ENCODE data around the gene TMEM143.
"Not testable (repeated sequence)": the region's sequence is repeated elsewhere in the genome, so short reads cannot be mapped to it uniquely, and the experiment has no call there.

TMEM143 gene

DNA sequence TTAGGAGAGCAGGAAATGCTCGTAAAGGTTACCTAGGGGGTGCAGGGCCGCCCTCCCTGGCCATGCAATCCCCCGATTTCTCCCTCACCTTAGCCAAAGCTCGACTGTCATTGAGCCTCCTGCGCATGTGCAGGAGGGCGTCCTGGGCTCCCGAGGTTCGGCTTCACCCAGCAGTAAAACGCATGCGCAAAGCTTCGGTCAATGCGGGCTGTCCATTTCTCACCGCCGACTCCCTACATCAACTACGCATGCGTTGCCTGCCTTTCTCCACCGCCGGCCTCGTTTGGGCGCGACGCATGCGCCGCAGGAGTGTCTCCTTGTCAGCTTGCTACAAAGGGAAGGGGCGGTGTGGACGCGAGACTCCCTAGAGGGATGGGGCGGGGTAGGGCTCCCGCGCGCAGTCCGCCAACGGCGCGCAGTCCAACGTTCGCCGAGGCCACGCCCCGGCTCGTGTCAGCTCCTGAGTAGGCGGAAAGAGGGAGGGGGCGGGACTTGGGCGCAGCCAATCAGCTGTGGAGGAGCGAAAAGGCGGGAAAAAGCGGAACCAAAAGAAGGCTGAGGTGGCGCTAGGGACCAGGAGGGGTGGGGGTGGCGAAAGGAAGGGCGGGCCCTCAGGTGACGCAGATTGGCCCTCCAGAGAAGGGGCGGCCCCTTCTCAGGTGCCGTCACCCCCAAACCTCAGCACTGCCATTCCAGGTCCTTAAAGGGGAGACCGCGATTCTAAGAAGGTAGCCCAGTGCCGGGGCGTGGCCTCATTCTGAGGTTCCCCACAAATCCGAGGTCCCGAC lies at the start of gene TMEM143, which contains the start of gene SYNGR4:
TSS of gene TMEM143 (minus strand) at position 131 of the 788 bp plus-strand sequence. CDS start at position 111, 20 bp downstream.
TSS of gene SYNGR4 (plus strand) at position 558 of the 788 bp plus-strand sequence. CDS start 1,476 bp downstream, outside the sequence.
- DNase-seq = peak; percentile 97

DNA sequence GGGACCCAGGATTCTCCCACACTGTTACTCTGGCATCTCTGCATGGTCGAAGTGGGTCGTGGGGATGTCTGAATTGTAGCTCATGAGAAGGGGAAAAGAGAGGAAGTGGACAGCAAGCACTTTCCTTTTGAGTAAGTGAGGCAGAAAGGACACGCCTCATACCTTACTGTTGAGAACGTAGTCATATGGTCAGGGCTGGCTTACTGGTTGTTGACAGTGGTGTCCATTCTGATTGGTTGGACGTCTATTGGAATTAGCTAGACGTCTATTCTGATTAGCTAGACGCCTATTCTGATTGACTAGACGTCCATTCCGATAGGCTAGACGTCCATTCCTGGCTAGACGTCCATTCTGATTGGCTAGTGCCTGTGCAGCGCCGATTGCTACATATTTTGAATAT lies 42.1 kb upstream of the TMEM143 start:
- no peak for DNase-seq

DNA sequence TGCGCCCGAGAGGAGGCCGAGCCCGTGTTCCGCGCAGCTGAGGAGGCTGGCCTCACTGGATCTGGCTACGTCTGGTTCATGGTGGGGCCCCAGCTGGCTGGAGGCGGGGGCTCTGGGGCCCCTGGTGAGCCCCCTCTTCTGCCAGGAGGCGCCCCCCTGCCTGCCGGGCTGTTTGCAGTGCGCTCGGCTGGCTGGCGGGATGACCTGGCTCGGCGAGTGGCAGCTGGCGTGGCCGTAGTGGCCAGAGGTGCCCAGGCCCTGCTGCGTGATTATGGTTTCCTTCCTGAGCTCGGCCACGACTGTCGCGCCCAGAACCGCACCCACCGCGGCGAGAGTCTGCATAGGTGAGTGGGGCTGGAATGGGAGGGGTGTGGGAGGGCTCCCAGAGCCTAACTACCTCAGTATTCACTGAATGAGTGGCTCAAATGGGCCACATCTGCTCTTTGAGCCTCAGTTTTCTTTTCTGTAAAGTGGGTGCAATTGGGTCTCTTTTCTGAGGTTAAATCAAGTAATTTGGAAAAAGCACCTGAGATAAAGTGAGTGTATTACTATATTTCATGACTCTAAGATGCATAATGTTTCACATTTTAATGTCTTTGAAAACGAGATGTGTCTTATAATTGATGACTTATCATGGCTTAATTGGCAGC lies 41.4 kb upstream of the TMEM143 start:
- DNase-seq = no peak

DNA sequence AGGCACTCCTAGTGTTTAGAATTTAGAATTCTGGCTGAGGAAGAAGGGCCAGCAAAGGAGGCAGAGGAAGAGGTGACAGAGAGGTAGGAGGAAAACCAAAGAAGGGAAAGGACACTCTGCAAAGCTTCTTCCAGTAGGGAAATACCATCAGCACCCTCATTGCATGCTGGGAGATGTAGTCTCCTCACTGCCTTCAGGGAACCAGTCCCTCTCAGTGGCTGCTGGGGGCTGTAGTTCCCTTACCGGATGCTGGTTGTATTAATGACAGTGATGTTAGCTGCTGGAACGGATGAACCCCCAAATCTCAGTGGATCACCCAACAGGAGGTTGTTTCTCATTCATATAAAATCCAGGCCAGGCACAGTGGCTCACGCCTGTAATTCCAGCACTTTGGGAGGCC lies 39.9 kb upstream of the TMEM143 start:
- DNase-seq = peak; percentile 34

DNA sequence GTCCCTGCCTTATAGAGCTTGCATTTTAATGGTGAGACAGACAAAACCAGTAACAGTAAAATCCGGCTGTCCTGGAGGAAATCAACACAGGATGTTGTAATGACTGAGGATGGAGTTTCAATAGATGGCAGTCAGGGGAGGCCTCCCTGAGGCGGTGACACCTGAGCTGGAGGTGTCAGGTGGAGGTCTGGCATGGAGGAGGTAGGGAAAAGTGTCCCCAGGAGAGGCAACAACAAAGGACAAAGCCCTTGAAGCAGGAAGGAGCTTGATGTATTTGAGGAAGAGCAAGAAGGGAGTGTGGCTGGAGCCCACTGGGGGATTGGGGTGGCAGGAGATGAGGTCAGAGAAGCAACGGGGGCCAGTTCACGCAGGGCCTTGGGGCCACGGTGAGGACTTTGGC lies 37.5 kb upstream of the TMEM143 start:
- no peak for DNase-seq

DNA sequence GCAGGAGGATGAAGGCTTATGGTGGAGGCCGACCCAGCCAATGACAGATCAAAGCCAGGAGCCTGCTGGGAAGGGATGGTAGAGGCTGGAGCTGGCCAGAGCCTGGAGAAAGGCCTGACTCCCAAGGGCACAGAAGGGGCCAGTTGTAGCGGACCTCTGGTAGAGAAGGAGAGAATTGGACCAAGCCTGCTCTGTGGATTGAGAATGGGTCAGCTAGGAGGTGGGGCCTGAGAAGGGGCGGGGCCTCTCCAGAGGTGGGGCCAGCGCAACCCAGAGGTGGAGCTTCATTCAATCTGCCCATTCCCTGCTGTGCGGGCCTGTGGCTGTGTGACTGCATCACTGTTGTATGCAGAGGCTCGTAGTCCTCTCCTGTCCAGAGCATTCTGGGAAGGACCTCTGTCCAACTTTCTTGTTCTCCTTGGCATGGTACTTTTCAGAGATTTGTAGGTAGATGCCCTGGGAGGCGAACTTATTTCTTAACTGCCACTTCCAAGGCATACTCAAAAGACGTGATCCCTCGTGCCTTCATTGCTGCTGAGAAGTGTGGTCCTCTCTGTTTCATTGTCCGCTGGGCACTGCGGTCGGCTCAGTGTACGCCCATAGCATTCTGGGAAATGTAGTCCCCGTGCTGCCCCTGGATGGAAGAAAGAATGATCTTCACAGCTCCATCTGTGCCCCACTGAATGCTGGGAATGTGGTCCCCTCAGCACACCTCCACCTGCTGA lies 36.4 kb upstream of the TMEM143 start:
- DNase-seq = no peak

DNA sequence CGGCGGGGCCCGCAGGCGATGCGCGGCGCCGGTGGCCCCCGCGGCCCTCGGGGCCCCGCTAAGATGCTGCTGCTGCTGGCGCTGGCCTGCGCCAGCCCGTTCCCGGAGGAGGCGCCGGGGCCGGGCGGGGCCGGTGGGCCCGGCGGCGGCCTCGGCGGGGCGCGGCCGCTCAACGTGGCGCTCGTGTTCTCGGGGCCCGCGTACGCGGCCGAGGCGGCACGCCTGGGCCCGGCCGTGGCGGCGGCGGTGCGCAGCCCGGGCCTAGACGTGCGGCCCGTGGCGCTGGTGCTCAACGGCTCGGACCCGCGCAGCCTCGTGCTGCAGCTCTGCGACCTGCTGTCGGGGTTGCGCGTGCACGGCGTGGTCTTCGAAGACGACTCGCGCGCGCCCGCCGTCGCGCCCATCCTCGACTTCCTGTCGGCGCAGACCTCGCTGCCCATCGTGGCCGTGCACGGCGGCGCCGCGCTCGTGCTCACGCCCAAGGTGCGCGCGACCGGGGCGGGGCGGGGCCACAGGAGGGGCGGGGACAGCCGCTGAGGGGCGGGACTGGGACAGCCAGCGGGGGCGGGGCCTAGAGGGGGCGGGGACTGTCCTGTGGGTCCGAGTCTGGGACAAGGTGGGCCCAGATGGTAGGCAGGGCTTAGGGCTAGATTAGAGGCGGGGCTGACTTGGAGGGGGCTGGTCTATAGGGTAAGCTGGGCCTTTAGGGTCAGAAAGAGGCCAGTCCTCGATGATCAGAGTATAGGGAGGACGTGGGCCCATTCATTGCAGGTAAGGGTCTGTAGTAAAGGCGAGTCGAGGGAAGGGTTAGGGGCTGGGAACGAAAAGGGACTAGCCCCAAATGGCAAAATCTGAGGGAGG lies 34.9 kb upstream of the TMEM143 start:
- no peak for DNase-seq

DNA sequence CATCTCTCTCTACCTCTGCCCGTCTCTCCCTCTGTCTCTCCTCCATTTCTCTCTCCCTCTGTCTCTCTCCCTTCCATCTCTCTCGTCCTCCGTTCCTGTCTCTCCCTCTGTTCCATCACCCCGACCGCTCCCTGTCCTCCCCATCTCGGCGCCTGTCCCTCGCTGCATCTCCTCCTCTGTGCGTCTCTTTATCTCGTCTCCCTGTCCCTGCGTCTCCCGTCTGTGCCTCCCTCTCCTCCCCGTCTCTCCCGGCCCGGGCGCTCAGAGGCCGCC lies 34.3 kb upstream of the TMEM143 start:
- no peak for DNase-seq

DNA sequence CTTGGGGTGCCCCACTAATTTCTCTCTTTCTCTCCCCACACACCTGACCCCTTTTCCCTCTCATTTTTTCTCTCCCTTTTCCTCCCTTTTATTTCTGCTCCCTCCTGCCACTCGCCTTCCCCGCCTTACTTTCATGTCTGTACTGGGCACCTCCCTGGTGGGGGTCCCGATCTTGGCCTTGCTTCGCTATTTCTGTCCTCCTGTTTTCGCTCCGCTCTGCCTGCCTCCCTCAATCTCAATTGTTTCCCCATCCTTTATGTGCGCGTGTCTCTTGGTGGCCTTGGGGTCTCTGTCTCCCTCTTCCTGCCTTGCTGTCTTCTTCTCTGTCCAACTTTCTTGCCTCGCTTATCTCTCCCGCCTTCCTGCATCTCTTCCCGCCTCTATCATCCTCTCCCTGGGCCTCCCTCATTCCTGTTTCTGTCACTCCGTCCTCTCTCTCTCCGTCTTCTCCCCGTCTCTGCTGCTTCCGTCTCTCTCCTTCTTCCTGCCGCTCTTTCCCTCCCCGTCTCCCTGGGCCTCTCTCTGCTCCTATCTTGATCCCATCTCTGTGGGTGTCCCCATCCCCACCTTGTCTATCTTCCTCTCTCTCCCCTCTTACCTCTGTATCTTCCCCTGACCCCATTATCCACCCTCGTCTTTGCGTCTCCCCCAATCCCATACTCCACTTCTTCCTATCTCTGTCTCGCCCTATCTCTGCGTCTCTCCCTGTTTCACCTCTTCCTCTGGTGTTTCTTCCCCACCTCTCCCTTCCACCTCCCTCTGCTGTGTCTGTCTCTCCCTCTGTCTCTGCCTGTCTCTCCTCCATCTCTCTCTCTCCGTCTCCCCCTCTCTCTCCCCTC lies 33.7 kb upstream of the TMEM143 start:
- DNase-seq = no peak

DNA sequence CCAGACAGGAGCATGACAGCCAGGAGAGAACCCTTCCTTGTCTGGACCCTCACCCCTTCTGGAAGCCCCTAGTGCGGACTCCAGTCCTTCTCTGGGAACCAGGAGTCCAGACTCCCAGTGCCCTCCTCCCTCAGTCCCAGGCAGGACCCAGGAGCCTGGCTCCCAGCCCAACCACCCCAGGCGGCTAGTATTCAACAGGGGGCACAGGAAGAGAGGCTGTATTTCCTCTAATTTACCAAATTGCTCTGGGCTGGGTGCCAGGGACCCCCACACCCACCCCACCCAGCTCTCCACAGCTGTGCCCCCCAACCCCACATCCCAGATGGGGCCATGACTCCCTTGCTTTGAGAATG lies 33.1 kb upstream of the TMEM143 start:
- DNase-seq = no peak

DNA sequence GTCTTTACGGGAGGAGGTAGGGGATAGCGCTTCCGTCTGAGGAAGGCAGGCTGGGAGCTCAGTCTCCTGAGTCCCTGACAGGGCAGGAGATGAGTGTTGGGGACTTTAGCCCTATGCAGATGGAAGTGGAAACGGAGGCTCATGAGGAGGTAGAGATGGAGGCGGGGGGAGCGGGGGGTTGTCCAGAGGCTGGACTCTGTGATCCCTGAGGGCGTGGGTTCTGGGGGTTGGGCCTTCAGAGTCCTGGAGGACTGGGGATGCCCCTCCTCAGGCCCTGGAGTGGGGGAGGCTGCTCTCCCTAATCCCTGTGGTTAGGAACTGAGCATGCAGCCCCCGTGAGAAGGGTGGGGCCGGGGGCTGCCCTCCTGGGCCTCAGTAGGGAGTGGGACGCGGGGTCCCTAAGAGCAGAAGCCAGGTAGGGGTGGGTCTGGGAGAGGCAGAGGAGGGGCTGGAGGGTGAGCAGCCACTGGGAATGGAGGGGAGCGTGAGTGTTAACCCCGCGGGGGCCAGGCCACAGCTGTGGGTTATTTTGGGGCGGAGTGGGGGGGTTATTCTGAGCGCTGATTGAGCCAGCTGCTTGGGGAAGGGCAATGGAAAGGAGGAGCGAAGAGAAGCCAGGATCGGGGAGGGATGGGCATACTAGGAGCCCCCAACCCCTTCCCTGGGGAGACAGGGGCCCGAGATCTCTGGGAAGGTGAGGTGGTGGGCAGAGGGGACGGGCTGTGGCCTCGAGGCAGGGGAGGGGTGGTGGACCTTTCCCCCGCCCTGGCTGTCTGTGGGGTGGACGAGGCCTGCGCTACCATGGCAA lies 32.5 kb upstream of the TMEM143 start:
- DNase-seq = no peak

DNA sequence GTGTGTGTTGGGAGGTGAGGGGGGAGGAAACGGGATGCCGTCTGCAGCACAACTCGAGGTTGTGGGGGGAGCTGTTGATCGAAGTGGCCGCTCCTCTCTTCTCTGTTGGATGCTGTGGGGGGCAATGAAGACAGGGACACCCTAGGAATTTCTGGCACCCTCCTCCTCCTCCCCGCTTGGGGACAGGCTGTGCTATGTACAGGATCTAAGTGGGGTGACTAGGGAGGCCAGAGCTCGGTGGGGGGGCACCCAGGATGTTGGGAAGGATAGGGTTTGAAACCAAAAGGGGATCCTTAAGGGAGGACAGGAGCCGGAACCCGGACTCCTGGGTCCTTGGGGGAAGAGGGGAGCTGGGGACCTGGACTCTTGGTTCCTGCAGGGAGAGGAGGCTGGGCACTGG lies 31.8 kb upstream of the TMEM143 start:
- no peak for DNase-seq

DNA sequence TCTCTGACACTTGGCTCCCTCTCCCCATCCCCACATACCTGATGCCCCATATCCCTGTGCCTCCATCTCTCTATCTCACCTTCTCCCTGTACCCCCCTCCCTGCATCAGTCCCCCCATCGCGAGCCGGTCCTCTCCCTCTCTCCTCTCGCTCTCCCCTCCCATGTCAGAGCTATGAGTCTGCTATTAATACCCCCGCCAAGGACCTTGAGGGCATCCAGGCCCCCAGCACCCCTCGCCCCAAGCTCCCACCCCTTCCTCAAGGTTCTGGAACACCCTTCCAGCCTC lies 31.4 kb upstream of the TMEM143 start:
- DNase-seq = no peak

DNA sequence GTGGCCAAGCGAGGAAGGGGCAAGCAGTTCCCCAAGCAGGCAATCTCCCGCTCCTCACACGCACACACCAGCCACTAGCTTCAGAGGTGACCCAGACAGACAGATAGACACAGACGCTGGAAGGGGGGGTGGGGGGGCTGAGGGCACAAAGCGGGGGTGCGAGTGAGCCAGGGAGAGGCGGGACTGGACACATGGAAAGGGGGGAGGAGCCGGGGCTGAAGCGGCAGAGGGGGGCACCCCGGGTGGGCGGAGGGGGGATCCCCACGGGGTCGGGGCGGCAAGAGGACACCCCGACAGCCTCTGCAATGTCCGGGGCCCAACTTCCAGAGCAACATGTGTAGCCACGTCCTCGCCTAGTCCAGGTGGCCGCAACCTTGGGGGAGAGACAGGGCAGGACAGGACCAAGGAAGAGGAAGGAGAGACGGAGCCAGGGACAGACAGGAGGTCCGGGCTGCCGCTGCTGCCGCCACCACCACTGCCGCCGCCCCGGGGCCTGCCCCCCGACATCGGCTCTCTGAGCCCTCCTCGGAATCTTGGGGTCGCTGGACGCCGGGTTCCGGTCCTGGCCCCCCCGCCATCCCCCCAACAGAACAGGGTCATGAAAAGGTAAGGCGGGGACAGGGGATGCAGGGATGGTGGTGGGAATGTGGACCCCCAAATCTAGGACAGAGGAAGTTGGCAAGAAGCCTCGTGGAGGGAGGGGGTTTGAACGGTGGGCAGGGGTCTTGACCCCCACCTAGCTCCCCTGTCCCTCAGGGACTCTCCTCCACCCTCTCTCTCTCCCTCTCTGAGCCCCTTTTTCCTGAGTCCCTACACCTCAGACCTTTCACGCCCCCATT lies 30.8 kb upstream of the TMEM143 start:
- DNase-seq = no peak

DNA sequence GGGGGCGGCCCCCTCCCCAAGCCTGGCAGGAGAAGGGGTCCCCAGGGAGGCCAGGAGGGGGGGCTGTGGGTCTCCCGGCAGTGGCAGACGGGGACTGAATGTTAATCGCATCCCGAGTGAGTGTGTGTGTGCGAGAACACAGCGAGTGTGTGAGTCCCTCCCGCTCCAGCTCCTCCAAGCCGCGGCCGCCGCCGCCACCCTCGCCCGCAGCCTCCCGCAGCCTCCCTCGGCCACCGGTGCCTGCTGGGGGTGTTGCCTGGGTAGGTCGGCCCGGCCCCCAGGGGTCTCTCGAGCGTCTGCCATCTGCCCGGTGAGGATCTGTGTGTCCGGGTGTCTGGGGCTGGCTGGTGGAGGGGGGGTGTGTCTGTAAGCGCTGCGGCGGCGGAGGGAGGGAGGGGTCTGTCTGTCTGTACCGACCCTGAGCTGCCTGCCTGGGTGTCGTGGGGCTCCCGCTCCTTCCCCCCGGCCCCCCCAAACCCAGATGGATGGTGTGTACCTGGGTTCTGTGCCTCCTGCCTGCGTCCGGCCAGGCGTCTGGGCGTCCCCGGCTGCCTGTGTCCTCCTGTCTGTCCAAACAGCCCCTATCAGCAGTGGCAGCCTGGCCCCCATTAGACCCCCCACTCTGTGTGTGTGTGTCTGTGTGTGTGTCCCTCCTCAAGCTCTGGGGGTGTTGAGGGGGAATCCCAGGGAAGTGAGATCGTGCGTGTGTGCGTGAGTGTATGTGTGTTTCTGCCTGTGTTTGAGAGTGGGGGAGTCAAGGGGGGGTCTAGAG lies 30.0 kb upstream of the TMEM143 start, which contains the start of gene GRIN2D:
TSS of gene GRIN2D (plus strand) at position 110 of the 772 bp plus-strand sequence. CDS start 4,725 bp downstream, outside the sequence.
- DNase-seq = no peak

DNA sequence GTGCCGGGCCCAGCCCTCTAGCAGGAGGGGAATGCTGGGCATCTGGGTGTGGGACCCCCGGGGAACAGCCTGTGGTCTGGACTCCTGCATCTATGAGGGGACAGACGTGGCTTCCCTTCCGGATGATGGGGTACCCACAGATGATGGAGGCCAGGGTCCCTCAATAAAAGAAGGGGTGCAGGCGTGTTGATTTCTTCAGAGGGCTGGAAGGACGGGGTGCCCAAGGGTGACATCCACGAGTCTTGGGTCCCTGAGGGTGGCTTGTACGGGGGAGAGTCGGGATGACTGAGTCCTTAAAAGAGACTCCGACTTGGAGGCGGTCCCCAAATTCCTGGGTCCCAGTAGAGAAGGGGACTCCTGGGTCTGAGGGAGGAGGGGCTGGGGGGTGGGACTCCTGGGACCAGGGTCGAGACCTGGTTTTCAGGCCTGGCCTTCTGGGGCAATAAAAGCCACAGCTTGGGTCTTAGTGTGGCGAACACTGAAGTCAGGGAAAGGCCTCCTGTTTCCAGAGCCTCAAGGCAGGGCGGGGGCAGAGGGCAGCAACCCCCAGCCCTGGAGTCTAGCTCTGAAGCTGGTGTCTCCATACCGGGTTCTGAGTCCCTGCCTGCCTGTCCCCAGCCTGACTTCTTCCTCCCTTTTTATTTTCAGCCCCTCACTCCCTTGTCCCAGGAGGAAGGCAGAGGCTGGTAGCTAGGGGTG lies 29.3 kb upstream of the TMEM143 start:
- DNase-seq = no peak

DNA sequence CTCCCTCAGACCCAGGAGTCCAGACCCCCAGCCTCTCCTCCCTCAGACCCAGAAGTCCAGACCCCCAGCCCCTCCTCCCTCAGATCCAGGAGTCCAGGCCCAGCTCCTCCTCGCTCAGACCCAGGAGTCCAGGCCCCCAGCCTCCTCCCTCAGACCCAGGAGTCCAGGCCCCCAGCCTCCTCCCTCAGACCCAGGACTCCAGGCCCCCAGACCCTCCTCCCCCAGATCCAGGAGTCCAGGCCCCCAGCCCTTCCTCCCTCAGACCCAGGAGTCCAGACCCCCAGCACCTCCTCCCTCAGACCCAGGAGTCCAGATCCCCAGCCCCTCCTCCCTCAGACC lies 28.2 kb upstream of the TMEM143 start:
- not testable (repeated sequence) for DNase-seq

DNA sequence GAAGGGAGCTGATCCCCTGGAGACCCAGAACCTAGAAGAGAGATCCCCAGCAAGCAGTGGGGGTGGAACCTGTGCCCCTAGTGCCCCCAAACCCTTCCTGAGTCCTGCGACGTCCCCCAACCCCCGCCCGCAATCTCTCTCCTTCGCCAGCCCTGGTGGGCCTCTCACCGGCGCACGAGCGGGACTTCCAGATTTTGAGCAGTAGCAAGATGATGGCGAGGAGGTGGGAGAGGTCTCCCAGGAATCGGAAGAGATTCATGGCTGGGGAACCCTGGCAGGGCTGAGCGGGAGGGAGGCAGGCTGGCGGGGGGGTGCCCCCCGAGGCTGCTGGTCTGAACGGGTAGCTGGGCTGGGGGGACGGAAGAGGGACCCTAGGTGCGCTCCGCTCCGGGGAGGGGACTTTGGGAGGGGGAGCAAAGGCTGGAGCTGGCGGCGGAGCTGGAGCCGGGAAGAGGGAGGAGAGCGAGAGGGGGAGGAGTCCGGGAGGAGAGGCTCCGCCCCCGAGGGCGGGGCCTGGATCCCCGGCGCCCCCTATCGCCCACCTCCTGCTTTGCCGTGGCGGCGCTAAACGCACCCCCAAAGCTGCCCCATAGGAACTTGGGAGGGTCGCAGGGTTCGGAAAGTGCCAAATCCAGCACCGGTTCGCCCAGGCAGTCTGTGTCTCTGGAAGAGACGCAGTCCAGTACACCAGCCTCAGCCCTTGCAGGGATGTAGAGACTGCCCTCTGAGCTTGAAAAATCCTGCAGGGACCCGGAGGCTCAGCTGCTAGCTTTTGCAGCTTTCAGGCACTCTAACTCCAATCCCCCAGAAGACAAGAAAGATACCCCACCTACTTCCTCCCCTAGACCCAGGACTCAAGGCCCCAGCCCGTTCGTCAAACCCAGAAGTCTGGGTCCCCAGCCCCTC lies 27.6 kb upstream of the TMEM143 start, which contains the start of gene KDELR1:
TSS of gene KDELR1 (minus strand) at position 452 of the 906 bp plus-strand sequence. CDS start at position 259, 193 bp downstream.
- peak; percentile 66 for DNase-seq
